CD4-positive, alpha-beta T cell (primary cell): Measurements from ENCODE around the gene MAP2K3. TPM values are rescaled to one million over a fixed set of nuclear protein-coding genes. Genes with fewer than 3 reads are reported as not detected.

ENCODE experiments used
- ATAC-seq: fragments of 200-7000 bp; cut with Tn5 transposase; one replicate; pipeline ENCODE4 v1.10.0; 2022; ENCODE audit warnings: mild to moderate bottlenecking; ENCODE audit not compliant: poor library complexity
- CTCF ChIA-PET: fragments of 350-600 bp; sonication (Branson Sonifier 250); formaldehyde crosslinking; loops from one replicate; lab custom pipeline; 2021; ENCODE audit warnings: antibody characterized with exemption, inconsistent platforms; lab: Charles Lee
- POLR2A ChIA-PET: fragments of 350-600 bp; sonication (Branson Sonifier 250); formaldehyde crosslinking; loops from one replicate; lab custom pipeline; 2021; ENCODE audit warnings: antibody characterized with exemption, inconsistent platforms; lab: Charles Lee
- DNase-seq, 14 experiments: peaks; one replicate each; pipeline ENCODE4 v3.0.0-alpha.2; 2013 to 2020; ENCODE audit warnings: mixed read lengths in 2 of 14
- H3K27ac ChIP-seq, 2 donors: one replicate each; pipeline versions ENCODE4 v1.5.1 to v1.7.0; 2013; ENCODE audit warnings: low read length in 2 of 2, low read depth in 1 of 2, mild to moderate bottlenecking in 1 of 2
- H3K27me3 ChIP-seq, 2 experiments: 1 replicate in 1 of 2; 2 replicates in 1 of 2; pipeline versions ENCODE4 v1.6.1 to v1.7.0; 2013; ENCODE audit warnings: low read length in 2 of 2, control low read depth in 1 of 2, mild to moderate bottlenecking in 1 of 2, moderate library complexity in 1 of 2; ENCODE audit not compliant: insufficient read depth in 2 of 2, control insufficient read depth in 1 of 2
- H3K36me3 ChIP-seq: one replicate; pipeline ENCODE4 v1.6.1; 2013; ENCODE audit warnings: low read length, control low read depth; ENCODE audit not compliant: insufficient read depth
- H3K4me1 ChIP-seq: one replicate; pipeline ENCODE4 v1.6.1; 2013; ENCODE audit warnings: low read length, control low read depth; ENCODE audit not compliant: insufficient read depth
- H3K4me3 ChIP-seq: one replicate; pipeline ENCODE4 v1.5.1; 2013; ENCODE audit warnings: mild to moderate bottlenecking, low read length, moderate library complexity
- H3K9me3 ChIP-seq, 2 experiments: 1 replicate in 1 of 2; 2 replicates in 1 of 2; pipeline versions ENCODE4 v1.6.1 to v1.7.0; 2013; ENCODE audit warnings: low read length in 2 of 2, mild to moderate bottlenecking in 2 of 2, control low read depth in 1 of 2, moderate library complexity in 1 of 2; ENCODE audit not compliant: control insufficient read depth in 1 of 2, insufficient read depth in 1 of 2
- H3K27ac Mint-ChIP-seq: one replicate; pipeline ENCODE4 v1.8.0; 2020; ENCODE audit warnings: mixed read lengths
- H3K27me3 Mint-ChIP-seq: one replicate; pipeline ENCODE4 v1.8.0; 2021; ENCODE audit warnings: mixed read lengths
- H3K36me3 Mint-ChIP-seq: one replicate; pipeline ENCODE4 v1.8.0; 2021; ENCODE audit warnings: low read depth, mixed read lengths
- H3K4me1 Mint-ChIP-seq: one replicate; pipeline ENCODE4 v1.8.0; 2021; ENCODE audit warnings: low read depth, mixed read lengths
- H3K4me3 Mint-ChIP-seq: one replicate; pipeline ENCODE4 v1.8.0; 2020; ENCODE audit warnings: mild to moderate bottlenecking, mixed read lengths
- H3K9me3 Mint-ChIP-seq: one replicate; pipeline ENCODE4 v1.8.0; 2020; ENCODE audit warnings: mixed read lengths
- intact Hi-C, 2 experiments: fragments of 100-400 bp; cut with DNase I in 1 of 2; cut with micrococcal nuclease in 1 of 2; formaldehyde crosslinking; loops; one replicate each; pipeline versions ENCODE4 v1.15.1 to v1.9.0; 2023 to 2025; cut with DNase I, micrococcal nuclease
- total RNA-seq, 174 experiments: library from RNA in 2 of 174; stranded (reverse) in 2 of 174; gene quantifications; one replicate each; pipeline ENCODE4 v1.2.3 and lab custom pipeline; 2021 to 2026
- TF ChIP-seq, protein P1 (sequence below): fragments of 200-600 bp; IDR thresholded peaks from one replicate; pipeline ENCODE4 v1.8.0; 2022; ENCODE audit warnings: antibody characterized with exemption, mild to moderate bottlenecking

The MAP2K3 gene
- total RNA-seq, 2 experiments from 2014 or later = 36.8 to 38.5 TPM

DNA sequence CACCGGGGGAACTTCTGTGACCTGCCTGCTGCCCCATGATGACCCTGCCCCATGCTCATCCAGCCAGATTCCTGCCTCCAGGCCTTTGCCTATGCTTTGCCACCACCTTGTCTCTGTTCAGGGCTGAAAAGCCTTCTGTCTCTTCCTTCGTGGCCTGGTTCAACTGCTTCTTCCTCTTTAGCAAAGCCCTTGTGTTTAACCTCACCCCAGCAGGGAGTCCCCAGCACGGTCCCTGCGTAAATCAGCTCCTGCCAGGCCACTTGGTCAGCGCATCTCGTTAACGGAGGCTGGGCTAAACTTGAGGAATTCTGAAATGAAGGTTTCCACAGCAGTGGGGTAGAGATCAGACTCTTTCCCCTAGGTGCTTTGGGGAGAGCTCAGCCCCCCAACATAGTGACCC is 75.5 kb downstream of the MAP2K3 start:
- DNase-seq (no peak), ATAC-seq (no peak)
- no peaks in the 10 kb centered on the region for H3K4me1 ChIP-seq
- no peaks in the 10 kb centered on the region for H3K27me3 Mint-ChIP-seq
- POLR2A ChIA-PET = no interaction called here
- H3K27ac ChIP-seq = no peak overlapping the region
- no peaks in the 10 kb centered on the region for H3K27me3 ChIP-seq
- H3K27ac Mint-ChIP-seq = no peak overlapping the region
- TF ChIP-seq, protein P1, sequence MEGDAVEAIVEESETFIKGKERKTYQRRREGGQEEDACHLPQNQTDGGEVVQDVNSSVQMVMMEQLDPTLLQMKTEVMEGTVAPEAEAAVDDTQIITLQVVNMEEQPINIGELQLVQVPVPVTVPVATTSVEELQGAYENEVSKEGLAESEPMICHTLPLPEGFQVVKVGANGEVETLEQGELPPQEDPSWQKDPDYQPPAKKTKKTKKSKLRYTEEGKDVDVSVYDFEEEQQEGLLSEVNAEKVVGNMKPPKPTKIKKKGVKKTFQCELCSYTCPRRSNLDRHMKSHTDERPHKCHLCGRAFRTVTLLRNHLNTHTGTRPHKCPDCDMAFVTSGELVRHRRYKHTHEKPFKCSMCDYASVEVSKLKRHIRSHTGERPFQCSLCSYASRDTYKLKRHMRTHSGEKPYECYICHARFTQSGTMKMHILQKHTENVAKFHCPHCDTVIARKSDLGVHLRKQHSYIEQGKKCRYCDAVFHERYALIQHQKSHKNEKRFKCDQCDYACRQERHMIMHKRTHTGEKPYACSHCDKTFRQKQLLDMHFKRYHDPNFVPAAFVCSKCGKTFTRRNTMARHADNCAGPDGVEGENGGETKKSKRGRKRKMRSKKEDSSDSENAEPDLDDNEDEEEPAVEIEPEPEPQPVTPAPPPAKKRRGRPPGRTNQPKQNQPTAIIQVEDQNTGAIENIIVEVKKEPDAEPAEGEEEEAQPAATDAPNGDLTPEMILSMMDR = no peak
- CTCF ChIA-PET = no interaction called here
- H3K4me3 ChIP-seq = no peak overlapping the region
- H3K9me3 Mint-ChIP-seq = no peaks in the 10 kb centered on the region
- H3K4me3 Mint-ChIP-seq = no peak overlapping the region
- H3K4me1 Mint-ChIP-seq = no peaks in the 10 kb centered on the region
- intact Hi-C loops = no loop called here
- H3K9me3 ChIP-seq = no peaks in the 10 kb centered on the region
- H3K36me3 ChIP-seq = no peaks in the 10 kb centered on the region
- no peaks in the 10 kb centered on the region for H3K36me3 Mint-ChIP-seq

DNA sequence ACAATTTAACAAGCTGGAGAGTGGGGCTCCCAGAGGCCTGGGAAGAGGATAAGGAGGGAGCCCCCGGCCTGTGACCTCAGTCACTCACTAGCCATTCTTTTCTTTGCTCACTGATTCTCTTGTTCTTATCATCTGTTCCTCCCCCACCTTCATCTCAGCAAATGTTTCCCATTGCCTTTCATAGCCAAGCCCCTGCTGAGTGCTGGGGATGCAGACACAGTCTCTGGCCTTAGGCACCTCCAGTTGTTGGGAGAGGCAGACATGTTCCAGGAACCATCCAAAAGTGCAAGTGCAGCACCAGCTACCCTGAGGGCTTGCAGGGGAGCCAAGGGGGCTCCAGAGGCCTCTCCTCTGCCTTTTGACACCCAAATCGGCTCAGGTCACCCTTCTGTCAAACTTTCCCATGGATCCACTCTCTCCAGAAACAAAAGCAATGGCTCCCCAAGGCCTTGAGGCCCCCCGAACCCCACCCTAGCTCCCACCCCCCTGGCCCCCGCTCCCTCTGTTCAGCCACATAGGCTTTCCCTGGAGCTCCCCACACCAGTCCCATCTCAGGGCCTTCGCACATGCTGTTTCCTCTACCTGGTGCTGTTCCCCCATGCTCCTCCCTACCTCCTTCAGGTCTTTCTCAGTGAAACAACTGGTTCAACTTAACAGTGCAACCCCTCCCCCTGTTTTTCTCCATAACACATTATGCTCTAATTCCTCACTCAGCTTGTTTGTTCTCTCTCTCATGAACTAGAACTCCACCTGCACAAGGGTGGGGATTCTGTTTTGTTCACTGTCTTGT is 76.7 kb downstream of the MAP2K3 start:
- Histone ChIP-seq H3K4me1 (no peaks in the 10 kb centered on the region), H3K36me3 (no peaks in the 10 kb centered on the region), H3K27ac (no peak overlapping the region), H3K27me3 (no peaks in the 10 kb centered on the region), H3K9me3 (no peaks in the 10 kb centered on the region), H3K4me3 (no peak overlapping the region)
- CTCF ChIA-PET = no interaction called here
- ATAC-seq (no peak), DNase-seq (no peak)
- H3K27me3 Mint-ChIP-seq = no peaks in the 10 kb centered on the region
- no peak overlapping the region for H3K4me3 Mint-ChIP-seq
- no peaks in the 10 kb centered on the region for H3K4me1 Mint-ChIP-seq
- H3K9me3 Mint-ChIP-seq = no peaks in the 10 kb centered on the region
- intact Hi-C loops = no loop called here
- TF ChIP-seq, protein P1 = no peak
- POLR2A ChIA-PET = no interaction called here
- H3K27ac Mint-ChIP-seq = no peak overlapping the region
- no peaks in the 10 kb centered on the region for H3K36me3 Mint-ChIP-seq

DNA sequence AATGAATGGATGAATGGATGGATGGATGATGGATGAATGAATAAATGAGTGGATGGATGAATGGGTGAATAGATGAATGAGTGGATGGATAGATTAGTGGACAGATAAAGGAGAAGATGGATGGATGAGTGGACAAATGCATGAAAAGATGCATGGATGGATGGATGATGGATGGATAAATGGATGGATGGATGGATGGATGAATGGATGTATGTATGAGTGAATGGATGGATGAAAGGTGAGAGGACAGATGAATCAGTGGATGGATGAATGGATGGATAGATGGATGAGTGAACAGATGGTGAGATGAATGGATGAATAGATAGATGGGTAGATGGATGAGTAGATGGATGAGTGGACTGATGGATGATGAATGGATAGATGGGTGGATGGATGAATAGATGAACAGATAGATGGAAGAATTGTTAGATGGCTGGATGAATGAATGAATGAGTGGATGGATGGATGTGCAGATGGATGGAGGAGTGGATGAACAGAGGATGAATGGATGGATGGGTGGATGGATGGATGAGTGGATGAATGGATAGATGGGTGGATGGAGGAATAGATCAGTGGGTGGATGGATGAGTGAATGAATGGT is 77.9 kb downstream of the MAP2K3 start:
- Mint-ChIP-seq H3K9me3 (no peaks in the 10 kb centered on the region), H3K27ac (no peak overlapping the region), H3K4me3 (no peak overlapping the region), H3K36me3 (no peaks in the 10 kb centered on the region), H3K27me3 (no peaks in the 10 kb centered on the region), H3K4me1 (no peaks in the 10 kb centered on the region)
- CTCF ChIA-PET = no interaction called here
- Histone ChIP-seq H3K4me3 (no peak overlapping the region), H3K4me1 (no peaks in the 10 kb centered on the region), H3K27me3 (no peaks in the 10 kb centered on the region), H3K36me3 (no peaks in the 10 kb centered on the region), H3K27ac (no peak overlapping the region), H3K9me3 (no peaks in the 10 kb centered on the region)
- POLR2A ChIA-PET = no interaction called here
- no peak for DNase-seq
- TF ChIP-seq, protein P1 = no peak
- no peak for ATAC-seq
- intact Hi-C loops = no loop called here
